Tibial artery (tissue), 4 donors: ENCODE data around the gene TRIM44.

ENCODE experiments used
- DNase-seq, 2 donors: peaks; one replicate each; pipeline ENCODE4 v3.0.0-alpha.2; 2019
- H3K27ac ChIP-seq, 2 donors: fragments of 200-600 bp; sonication (generic) in 1 of 2; 1 replicate in 1 of 2; 2 replicates in 1 of 2; pipeline ENCODE4 v1.5.1; 2018 to 2019; ENCODE audit warnings: mild to moderate bottlenecking in 1 of 2
- H3K27me3 ChIP-seq, 2 donors: fragments of 200-600 bp; sonication (generic) in 1 of 2; one replicate each; pipeline versions ENCODE4 v1.5.1 to v1.6.0; 2016 to 2019
- H3K36me3 ChIP-seq, 3 donors: fragments of 200-600 bp; sonication (generic) in 2 of 3; one replicate each; pipeline ENCODE4 v1.5.1; 2016 to 2019; ENCODE audit warnings: mild to moderate bottlenecking in 2 of 3
- H3K4me1 ChIP-seq, 4 donors: fragments of 200-600 bp; sonication (generic) in 2 of 4; 1 replicate in 3 of 4; 2 replicates in 1 of 4; pipeline ENCODE4 v1.5.1; 2016 to 2019
- H3K4me3 ChIP-seq, 2 donors: fragments of 200-600 bp; sonication (generic) in 1 of 2; 1 replicate in 1 of 2; 2 replicates in 1 of 2; pipeline ENCODE4 v1.5.1; 2018 to 2019; ENCODE audit warnings: mild to moderate bottlenecking in 2 of 2
- H3K9me3 ChIP-seq, 3 donors: fragments of 200-600 bp; sonication (generic) in 1 of 3; one replicate each; pipeline ENCODE4 v1.5.1; 2016 to 2019
- CTCF ChIP-seq, 2 experiments: fragments of 200-600 bp in 1 of 2; fragments of 450-650 bp in 1 of 2; IDR thresholded peaks; one replicate each; pipeline ENCODE4 v1.5.1; 2017 to 2019; ENCODE audit warnings: antibody characterized with exemption in 2 of 2, mild to moderate bottlenecking in 1 of 2, moderate library complexity in 1 of 2
- intact Hi-C: fragments of 100-400 bp; cut with DNase I; formaldehyde crosslinking; loops from one replicate; pipeline ENCODE4 v1.15.0; 2023; ENCODE audit warnings: low total_unique reads

The TRIM44 gene

GRCh38 chr11:35841733-35842132 is 179.2 kb downstream of the TRIM44 start:
- Histone ChIP-seq H3K36me3 (no peaks in the 10 kb centered on the region), H3K27ac (no peak overlapping the region), H3K4me1 (no peaks in the 10 kb centered on the region), H3K9me3 (peaks cover 0 to 3% (median 0%) of the 10 kb centered on the region in 3 donors), H3K4me3 (no peak overlapping the region), H3K27me3 (peaks cover 0 to 3% of the 10 kb centered on the region in 2 donors)
- intact Hi-C loops, result no loop called here
- TF ChIP-seq CTCF (IDR thresholded peaks at IDR 0.05), result no peak
- no peak for DNase-seq

- no peak for DNase-seq
- intact Hi-C loops, result no loop called here
- Histone ChIP-seq H3K4me3 (no peak overlapping the region), H3K36me3 (no peaks in the 10 kb centered on the region), H3K27me3 (peaks cover 0 to 3% of the 10 kb centered on the region in 2 donors), H3K9me3 (peaks cover 0 to 3% (median 0%) of the 10 kb centered on the region in 3 donors), H3K4me1 (no peaks in the 10 kb centered on the region), H3K27ac (no peak overlapping the region)
- no peak for TF ChIP-seq CTCF (IDR thresholded peaks at IDR 0.05)
These were observed 180.4 kb downstream of the TRIM44 start for GRCh38 chr11:35842958-35843357.

- no peak for TF ChIP-seq CTCF (IDR thresholded peaks at IDR 0.05)
- intact Hi-C loops, result no loop called here
- no peak overlapping the region for H3K27ac ChIP-seq
These were observed 182.0 kb downstream of the TRIM44 start for GRCh38 chr11:35844579-35844978.

GRCh38 chr11:35845860-35846259 is 183.3 kb downstream of the TRIM44 start:
- Histone ChIP-seq H3K27ac (no peak overlapping the region), H3K36me3 (no peaks in the 10 kb centered on the region), H3K9me3 (no peaks in the 10 kb centered on the region), H3K4me1 (no peaks in the 10 kb centered on the region), H3K27me3 (peaks cover 0 to 3% of the 10 kb centered on the region in 2 donors), H3K4me3 (no peak overlapping the region)
- TF ChIP-seq CTCF (IDR thresholded peaks at IDR 0.05), result no peak
- no peak for DNase-seq
- intact Hi-C loops, result no loop called here

More at GRCh38 chr11:35844579-35844978, 182.0 kb downstream of the TRIM44 start:
- H3K4me3 ChIP-seq, result no peak overlapping the region
- H3K9me3 ChIP-seq, result peaks cover 0 to 3% (median 0%) of the 10 kb centered on the region in 3 donors
- H3K27me3 ChIP-seq, result peaks cover 0 to 3% of the 10 kb centered on the region in 2 donors
- DNase-seq, result no peak
- H3K36me3 ChIP-seq, result no peaks in the 10 kb centered on the region
- H3K4me1 ChIP-seq, result no peaks in the 10 kb centered on the region

GRCh38 chr11:35846874-35847273 is 184.3 kb downstream of the TRIM44 start:
- Histone ChIP-seq H3K27ac (no peak overlapping the region), H3K4me1 (no peaks in the 10 kb centered on the region), H3K27me3 (peaks cover 0 to 3% of the 10 kb centered on the region in 2 donors), H3K9me3 (no peaks in the 10 kb centered on the region), H3K4me3 (no peak overlapping the region), H3K36me3 (no peaks in the 10 kb centered on the region)
- DNase-seq, result no peak
- TF ChIP-seq CTCF (IDR thresholded peaks at IDR 0.05), result no peak
- intact Hi-C loops, result no loop called here

GRCh38 chr11:35847473-35847872 is 184.9 kb downstream of the TRIM44 start:
- no peak overlapping the region for H3K27ac ChIP-seq
- DNase-seq, result no peak
- intact Hi-C loops, result no loop called here
- H3K4me1 ChIP-seq, result no peaks in the 10 kb centered on the region
- peaks cover 0 to under 1% of the 10 kb centered on the region in 2 donors for H3K27me3 ChIP-seq
- H3K9me3 ChIP-seq, result no peaks in the 10 kb centered on the region
- H3K4me3 ChIP-seq, result no peak overlapping the region
- TF ChIP-seq CTCF (IDR thresholded peaks at IDR 0.05), result no peak
- no peaks in the 10 kb centered on the region for H3K36me3 ChIP-seq
